GM23248 (cell line): ENCODE data around the gene THSD4.

Experiments
- EZH2 ChIP-seq: fragments of 200-600 bp; sonication (generic); IDR thresholded peaks from 2 replicates; pipeline ENCODE4 v1.6.1; 2018; ENCODE audit warnings: antibody characterized with exemption, mild to moderate bottlenecking; ENCODE audit not compliant: insufficient read depth, poor library complexity, severe bottlenecking
- EZH2phosphoT487 ChIP-seq: fragments of 200-600 bp; sonication (generic); IDR thresholded peaks from 2 replicates; pipeline ENCODE4 v1.6.1; 2018; ENCODE audit warnings: antibody characterized with exemption, moderate library complexity, mild to moderate bottlenecking, low read depth; ENCODE audit not compliant: insufficient read depth

DNA sequence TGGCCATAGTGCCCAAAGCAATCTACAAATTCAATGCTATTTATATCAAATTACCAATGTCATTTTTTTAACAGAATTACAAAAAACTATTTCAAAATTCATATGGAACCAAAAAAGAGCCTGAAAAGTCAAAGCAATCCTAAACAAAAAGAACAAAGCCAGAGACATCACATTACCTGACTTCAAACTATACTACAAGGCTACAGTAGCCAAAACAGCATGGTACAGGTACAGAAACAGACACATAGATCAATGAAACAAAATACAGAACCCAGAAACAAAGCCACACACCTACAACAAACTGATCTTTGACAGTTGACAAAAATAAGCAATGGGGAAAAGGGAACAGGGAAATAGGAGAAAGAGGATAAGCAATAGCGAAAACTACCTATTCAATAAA, 26.6 kb upstream of the THSD4 start:
- TF ChIP-seq EZH2 = no peak
- TF ChIP-seq EZH2phosphoT487 = no peak
